GM12878 (cell line): ENCODE results near the gene CACNB3. TPM values are rescaled to one million over a fixed set of nuclear protein-coding genes. Genes with fewer than 3 reads are reported as not detected.

Source experiments
- ATAC-seq: fragments of 200-7000 bp; cut with Tn5 transposase; 3 replicates; pipeline ENCODE4 v1.9.1; 2020; ENCODE audit warnings: mild to moderate bottlenecking, moderate library complexity
- BruUV-seq: library from RNA; stranded (reverse); fragments of 400-500 nt; replicated peaks from 2 replicates; lab custom pipeline; 2021; lab: Mats Ljungman, UMichigan
- CTCF ChIA-PET: fragments of 300-600 bp; sonication (Branson Sonifier 250); formaldehyde crosslinking; extraction: SDS; loops from one replicate; lab custom pipeline; 2021; ENCODE audit warnings: inconsistent platforms; lab: Yijun Ruan, JAX
- POLR2A ChIA-PET: fragments of 350-600 bp; formaldehyde crosslinking; extraction: SDS; loops from one replicate; lab custom pipeline; 2021; ENCODE audit warnings: inconsistent platforms; lab: Charles Lee
- RAD21 ChIA-PET: fragments of 300-600 bp; sonication (Branson Sonifier 250); formaldehyde crosslinking; loops from one replicate; lab custom pipeline; 2023; ENCODE audit warnings: antibody characterized with exemption; ENCODE audit not compliant: unreplicated experiment; lab: Charles Lee
- SMC1A ChIA-PET: fragments of 300-600 bp; sonication (Branson Sonifier 250); formaldehyde crosslinking; loops from one replicate; lab custom pipeline; 2023; ENCODE audit not compliant: unreplicated experiment, uncharacterized antibody; lab: Charles Lee
- DNase-seq: peaks from one replicate; pipeline ENCODE4 v3.0.0-alpha.2; 2011; ENCODE audit warnings: low read depth, low spot score
- FAIRE-seq: peaks from 3 replicates; lab custom pipeline; 2011; peaks lifted over from hg19 to GRCh38; lab: Jason Lieb, UNC
- H2AFZ ChIP-seq: 2 replicates; pipeline ENCODE4 v1.6.0; 2011; ENCODE audit warnings: low read depth, low read length, control low read depth; ENCODE audit not compliant: control insufficient read depth
- H3K27ac ChIP-seq: 2 replicates; pipeline ENCODE4 v1.5.1; 2011; ENCODE audit warnings: control low read depth; ENCODE audit not compliant: control insufficient read depth, insufficient read depth
- H3K27me3 ChIP-seq, 2 experiments: replicated peaks in 1 of 2; 2 replicates each; pipeline versions ENCODE4 v1.6.0 to v1.6.1; 2011; ENCODE audit warnings: low read length in 1 of 2; ENCODE audit not compliant: control insufficient read depth in 2 of 2, insufficient read depth in 2 of 2
- H3K36me3 ChIP-seq, 2 experiments: 2 replicates each; pipeline ENCODE4 v1.5.1; 2011; ENCODE audit warnings: low read length in 1 of 2; ENCODE audit not compliant: control insufficient read depth in 2 of 2, insufficient read depth in 2 of 2
- H3K4me1 ChIP-seq: 2 replicates; pipeline ENCODE4 v1.6.1; 2011; ENCODE audit warnings: mild to moderate bottlenecking, low read length, moderate library complexity, mixed read lengths; ENCODE audit not compliant: control insufficient read depth, insufficient read depth
- H3K4me2 ChIP-seq: 2 replicates; pipeline ENCODE4 v1.6.0; 2011; ENCODE audit warnings: control low read depth; ENCODE audit not compliant: control insufficient read depth, insufficient read depth
- H3K4me3 ChIP-seq: fragments of 200-600 bp; sonication (generic); 2 replicates; pipeline ENCODE4 v1.5.1; 2016
- H3K79me2 ChIP-seq: 2 replicates; pipeline ENCODE4 v1.6.0; 2011; ENCODE audit warnings: low read length; ENCODE audit not compliant: control insufficient read depth, insufficient read depth
- H3K9ac ChIP-seq: 2 replicates; pipeline ENCODE4 v1.8.0; 2011; ENCODE audit warnings: low read length, control low read depth, mixed read lengths; ENCODE audit not compliant: control insufficient read depth, insufficient read depth
- H3K9me3 ChIP-seq: replicated peaks from 3 replicates; pipeline ENCODE4 v1.5.1; 2011; ENCODE audit warnings: mild to moderate bottlenecking, low read length; ENCODE audit not compliant: control insufficient read depth, insufficient read depth
- H4K20me1 ChIP-seq: 2 replicates; pipeline ENCODE4 v1.6.0; 2011; ENCODE audit not compliant: control insufficient read depth, insufficient read depth
- ESRRA ChIP-seq: IDR thresholded peaks from 2 replicates; pipeline ENCODE4 v1.6.1; 2012; ENCODE audit warnings: mild to moderate bottlenecking, low read length, improper control_type of control experiment
- SMAD1 ChIP-seq: fragments of 450-650 bp; IDR thresholded peaks from 2 replicates; pipeline ENCODE4 v1.6.1; 2018; ENCODE audit warnings: mild to moderate bottlenecking, low read depth; ENCODE audit not compliant: partially characterized antibody
- SUPT20H ChIP-seq: IDR thresholded peaks from 2 replicates; pipeline ENCODE4 v1.6.1; 2011; ENCODE audit warnings: low read depth, mild to moderate bottlenecking, low read length, moderate library complexity, borderline replicate concordance; ENCODE audit not compliant: control insufficient read depth
- WGBS: methylation state at CpG from one replicate; pipeline ENCODE4 v1.1.6; 2016; ENCODE audit warnings: low lambda C conversion rate; ENCODE audit not compliant: insufficient replicate concordance, insufficient coverage; ENCODE audit errors: missing lambda C conversion rate; 5-methylcytosine and 5-hydroxymethylcytosine counted together
- in situ Hi-C: fragments of 300-500 bp; cut with MboI; formaldehyde crosslinking; loops from 9 replicates; pipeline ENCODE4 v1.14.3; 2018; ENCODE audit warnings: mixed read lengths
- intact Hi-C: fragments of 100-400 bp; cut with micrococcal nuclease; formaldehyde crosslinking; loops from one replicate; pipeline ENCODE4 v1.14.2; 2022; ENCODE audit not compliant: unreplicated experiment
- polyA plus RNA-seq, 11 experiments: library from polyadenylated mRNA; depleted of rRNA in 4 of 11; unstranded in 6 of 11; stranded (reverse) in 5 of 11; fragments of >200 nt; fragmentation: Nextera tagmentation in 4 of 11; fragmentation: Illumina TruSeq in 1 of 11; extraction: Ambion mirVana in 4 of 11; extraction: Trizol in 1 of 11; gene quantifications; 1 replicate in 1 of 11; 2 replicates in 10 of 11; pipeline versions ENCODE4 v1.2.1 to v1.2.3, GENCODE V29; 2011 to 2016; ENCODE audit warnings: inconsistent platforms in 2 of 11, missing spikeins in 2 of 11, low read depth in 1 of 11
- total RNA-seq, 4 experiments: library from RNA; depleted of rRNA in 3 of 4; stranded (reverse); fragments of >200 nt in 3 of 4; fragmentation: Illumina TruSeq in 1 of 4; extraction: Trizol in 1 of 4; gene quantifications; 2 replicates each; pipeline versions ENCODE4 v1.2.1 to v1.2.3, GENCODE V29; 2013 to 2021
- TF ChIP-seq, protein P1 (sequence below), 3 experiments: IDR thresholded peaks in 2 of 3; conservative IDR thresholded peaks in 1 of 3; 2 replicates each; pipeline ENCODE4 v1.5.1; 2011; ENCODE audit warnings: low read depth in 3 of 3, low read length in 3 of 3, mild to moderate bottlenecking in 3 of 3, control low read depth in 2 of 3, moderate library complexity in 2 of 3, inconsistent platforms in 1 of 3, mixed read lengths in 1 of 3; ENCODE audit not compliant: control insufficient read depth in 2 of 3, insufficient read depth in 1 of 3; ENCODE audit errors: extremely low read depth in 1 of 3

The CACNB3 gene
- total and polyA plus RNA-seq, 10 of the 15 experiments (the other 5 are each of a cell fraction or from before 2014, with no cell fraction given), result 0.78 to 5.0 (median 1.7) TPM

DNA sequence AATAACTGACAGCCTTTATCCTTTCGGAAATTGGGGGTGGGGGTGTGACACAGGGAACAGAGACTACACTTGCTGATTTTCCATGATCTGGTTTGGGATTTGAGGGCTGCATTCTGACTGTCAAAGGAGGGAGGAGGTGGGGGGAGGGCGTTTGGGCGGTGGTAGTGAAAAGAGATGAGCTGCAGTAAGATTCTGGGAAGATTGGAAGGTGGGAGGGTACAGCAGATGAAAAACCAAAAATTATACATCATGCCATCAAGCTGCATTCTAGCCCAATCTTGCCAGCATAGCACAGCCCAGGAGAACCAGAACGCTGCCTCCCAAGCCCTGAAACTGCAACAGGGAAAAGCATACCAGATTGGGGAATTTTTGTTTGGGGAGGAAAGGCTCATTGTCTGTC, 45.0 kb downstream of the CACNB3 start:
- Histone ChIP-seq H3K27ac (no peak overlapping the region), H3K9me3 (no peaks in the 10 kb centered on the region), H3K4me2 (no peak overlapping the region), H3K9ac (no peak overlapping the region), H4K20me1 (no peaks in the 10 kb centered on the region), H3K4me1 (peaks cover 12% of the 10 kb centered on the region), H3K27me3 (no peaks in the 10 kb centered on the region), H3K79me2 (peaks cover 6% of the 10 kb centered on the region), H3K4me3 (no peak overlapping the region), H3K36me3 (peaks cover 0 to 3% of the 10 kb centered on the region in 2 experiments; a peak in 2 of 4 replicates), H2AFZ (no peak overlapping the region)
- DNase-seq, result no peak
- SMC1A ChIA-PET, result interaction anchor here (10.6 kb wide), 1 partner anchor 11 kb away, joined by 79 read pairs; the partner anchor contains the start of gene DDX23
- FAIRE-seq, result no peak
- RAD21 ChIA-PET, result interaction anchor here (1.8 to 3.4 kb wide), 2 partner anchors 10 to 125 kb away, joined by 4 to 42 read pairs; partner anchors contain the start of gene DDX23
- ATAC-seq, result no peak
- WGBS, result 76% methylated on average over 4 of the region's 4 CpGs
- intact Hi-C loops, result no loop called here
- CTCF ChIA-PET, result interaction anchor here (9.6 to 9.9 kb wide), 2 partner anchors 10 to 27 kb away, joined by 75 to 135 read pairs; partner anchors contain the start of gene DDX23
- TF ChIP-seq SUPT20H, result no peak
- TF ChIP-seq ESRRA, result no peak
- TF ChIP-seq SMAD1, result no peak
- TF ChIP-seq, protein P1, sequence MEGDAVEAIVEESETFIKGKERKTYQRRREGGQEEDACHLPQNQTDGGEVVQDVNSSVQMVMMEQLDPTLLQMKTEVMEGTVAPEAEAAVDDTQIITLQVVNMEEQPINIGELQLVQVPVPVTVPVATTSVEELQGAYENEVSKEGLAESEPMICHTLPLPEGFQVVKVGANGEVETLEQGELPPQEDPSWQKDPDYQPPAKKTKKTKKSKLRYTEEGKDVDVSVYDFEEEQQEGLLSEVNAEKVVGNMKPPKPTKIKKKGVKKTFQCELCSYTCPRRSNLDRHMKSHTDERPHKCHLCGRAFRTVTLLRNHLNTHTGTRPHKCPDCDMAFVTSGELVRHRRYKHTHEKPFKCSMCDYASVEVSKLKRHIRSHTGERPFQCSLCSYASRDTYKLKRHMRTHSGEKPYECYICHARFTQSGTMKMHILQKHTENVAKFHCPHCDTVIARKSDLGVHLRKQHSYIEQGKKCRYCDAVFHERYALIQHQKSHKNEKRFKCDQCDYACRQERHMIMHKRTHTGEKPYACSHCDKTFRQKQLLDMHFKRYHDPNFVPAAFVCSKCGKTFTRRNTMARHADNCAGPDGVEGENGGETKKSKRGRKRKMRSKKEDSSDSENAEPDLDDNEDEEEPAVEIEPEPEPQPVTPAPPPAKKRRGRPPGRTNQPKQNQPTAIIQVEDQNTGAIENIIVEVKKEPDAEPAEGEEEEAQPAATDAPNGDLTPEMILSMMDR (IDR thresholded peaks at IDR 0.05 in 2 of 3, conservative IDR thresholded peaks at IDR 0.05 in 1 of 3; ENCODE audit: control insufficient read depth in 2 of 3, extremely low read depth in 1 of 3, insufficient read depth in 1 of 3, low read depth in 3 of 3, low read length in 3 of 3), result no peak
- POLR2A ChIA-PET, result interaction anchor here (2.8 to 5.0 kb wide), 3 partner anchors 9 to 39 kb away, joined by 8 to 52 read pairs (median 36); partner anchors contain the start of gene DDX23
- no TSS peak for BruUV-seq
- in situ Hi-C loops, result no loop called here
